Adrenal gland (tissue), 5 donors: ENCODE data around the gene SVIL.

ENCODE experiments used
- CTCF ChIP-seq, 6 experiments: fragments of 450-650 bp in 4 of 6; fragments of 200-600 bp in 2 of 6; sonication (generic) in 1 of 6; IDR thresholded peaks; 1 replicate in 5 of 6; 2 replicates in 1 of 6; pipeline versions ENCODE4 v1.5.1 to v1.8.0; 2016 to 2021; ENCODE audit warnings: antibody characterized with exemption in 6 of 6, mild to moderate bottlenecking in 2 of 6, moderate library complexity in 1 of 6
- POLR2A ChIP-seq, 2 donors: fragments of 450-650 bp; IDR thresholded peaks; one replicate each; pipeline ENCODE4 v1.6.1; 2017; ENCODE audit warnings: antibody characterized with exemption in 2 of 2, mild to moderate bottlenecking in 2 of 2, moderate library complexity in 1 of 2
- donor health status: DM: no; HTN: no; CAD: no.

GRCh38 chr10:29555091-29555745 lies 79.6 kb downstream of the SVIL start:
- no peak for TF ChIP-seq CTCF (IDR thresholded peaks at IDR 0.05)
- TF ChIP-seq POLR2A (IDR thresholded peaks at IDR 0.05), result no peak
